H1 (cell line): ENCODE measurements around the gene BTRC. TPM values are rescaled to one million over a fixed set of nuclear protein-coding genes. Genes with fewer than 3 reads are reported as not detected.
"Not testable (repeated sequence)": the region's sequence is repeated elsewhere in the genome, so short reads cannot be mapped to it uniquely, and the experiment has no call there.

Experiments used
- CTCF ChIA-PET: fragments of 300-600 bp; sonication (Branson Sonifier 250); formaldehyde crosslinking; loops from one replicate; lab custom pipeline; 2021; ENCODE audit not compliant: partially characterized antibody; lab: Charles Lee
- POLR2A ChIA-PET: fragments of 300-600 bp; sonication (Branson Sonifier 250); formaldehyde crosslinking; loops from one replicate; lab custom pipeline; 2021; ENCODE audit warnings: inconsistent platforms; ENCODE audit not compliant: partially characterized antibody; lab: Charles Lee
- DNase-seq, 2 experiments: peaks; one replicate each; pipeline versions ENCODE4 v3.0.0 to v3.0.0-alpha.2; 2010 to 2022; ENCODE audit warnings: low spot score in 2 of 2, low read depth in 1 of 2, mixed read lengths in 1 of 2
- FAIRE-seq: peaks from 2 replicates; lab custom pipeline; 2011; peaks lifted over from hg19 to GRCh38; lab: Jason Lieb, UNC
- H2AFZ ChIP-seq: 2 replicates; pipeline ENCODE4 v1.8.1; 2012; ENCODE audit warnings: low read length, inconsistent platforms
- H2AK5ac ChIP-seq: 2 replicates; pipeline ENCODE4 v1.6.1; 2013; ENCODE audit warnings: low read depth, low read length
- H2BK120ac ChIP-seq: replicated peaks from 2 replicates; pipeline ENCODE3; 2013; ENCODE audit warnings: low read depth, low read length, inconsistent platforms
- H2BK12ac ChIP-seq: 2 replicates; pipeline ENCODE4 v1.6.1; 2013; ENCODE audit warnings: low read depth, low read length
- H2BK15ac ChIP-seq: 2 replicates; pipeline ENCODE4 v1.6.1; 2013; ENCODE audit warnings: low read length
- H2BK20ac ChIP-seq: 2 replicates; pipeline ENCODE4 v1.6.1; 2013; ENCODE audit warnings: low read length
- H2BK5ac ChIP-seq: 2 replicates; pipeline ENCODE4 v1.6.1; 2013; ENCODE audit warnings: low read depth, low read length
- H3K14ac ChIP-seq: 2 replicates; pipeline ENCODE4 v1.6.1; 2013; ENCODE audit warnings: inconsistent platforms; ENCODE audit not compliant: insufficient read length
- H3K18ac ChIP-seq: 2 replicates; pipeline ENCODE4 v1.6.1; 2013; ENCODE audit warnings: low read length; ENCODE audit errors: extremely low read depth
- H3K23ac ChIP-seq: 2 replicates; pipeline ENCODE4 v1.6.1; 2013; ENCODE audit warnings: inconsistent platforms; ENCODE audit not compliant: insufficient read length
- H3K23me2 ChIP-seq: 2 replicates; pipeline ENCODE4 v1.6.1; 2013; ENCODE audit warnings: low read depth, low read length
- H3K27ac ChIP-seq: 2 replicates; pipeline ENCODE4 v1.6.1; 2011; ENCODE audit warnings: low read depth, low read length, inconsistent platforms
- H3K27me3 ChIP-seq, 4 experiments: replicated peaks in 1 of 4; 1 replicate in 1 of 4; 2 replicates in 3 of 4; pipeline versions ENCODE4 v1.6.1 to v1.8.1; 2011 to 2013; ENCODE audit warnings: low read length in 3 of 4, mild to moderate bottlenecking in 3 of 4, inconsistent platforms in 2 of 4, mixed read lengths in 2 of 4, moderate library complexity in 1 of 4; ENCODE audit not compliant: control insufficient read depth in 3 of 4, insufficient read depth in 3 of 4; ENCODE audit errors: extremely low read depth in 1 of 4
- H3K36me3 ChIP-seq, 4 experiments: 2 replicates each; pipeline versions ENCODE4 v1.6.1 to v1.8.1; 2011 to 2013; ENCODE audit warnings: mild to moderate bottlenecking in 4 of 4, low read length in 3 of 4, moderate library complexity in 2 of 4, control low read depth in 1 of 4, inconsistent platforms in 1 of 4; ENCODE audit not compliant: insufficient read depth in 4 of 4, control insufficient read depth in 2 of 4
- H3K4ac ChIP-seq: replicated peaks from 2 replicates; pipeline ENCODE3; 2013; ENCODE audit warnings: low read length, low read depth, mixed read lengths, inconsistent platforms; ENCODE audit not compliant: insufficient read length
- H3K4me1 ChIP-seq, 4 experiments: replicated peaks in 1 of 4; 1 replicate in 1 of 4; 2 replicates in 3 of 4; pipeline versions ENCODE4 v1.6.1 to v1.8.1; 2011 to 2013; ENCODE audit warnings: low read length in 3 of 4, inconsistent platforms in 2 of 4, mixed read lengths in 1 of 4; ENCODE audit not compliant: insufficient read depth in 4 of 4, control insufficient read depth in 3 of 4
- H3K4me2 ChIP-seq, 2 experiments: 2 replicates each; pipeline versions ENCODE4 v1.6.1 to v1.8.1; 2011 to 2013; ENCODE audit warnings: low read depth in 2 of 2, low read length in 2 of 2, control low read depth in 1 of 2, inconsistent platforms in 1 of 2, mild to moderate bottlenecking in 1 of 2; ENCODE audit not compliant: insufficient read depth in 1 of 2
- H3K4me3 ChIP-seq, 4 experiments: fragments of 200-600, 300-600 bp in 1 of 4; sonication (generic), shearing (Covaris generic), sonication (Bioruptor Twin) in 1 of 4; 2 replicates each; pipeline versions ENCODE4 v1.5.1 to v1.8.1; 2011 to 2016; ENCODE audit warnings: low read length in 4 of 4, low read depth in 3 of 4, control low read depth in 2 of 4, inconsistent platforms in 2 of 4, mild to moderate bottlenecking in 2 of 4, mixed read lengths in 1 of 4, moderate library complexity in 1 of 4; ENCODE audit not compliant: insufficient read depth in 2 of 4; ENCODE audit errors: extremely low read depth in 1 of 4
- H3K56ac ChIP-seq: replicated peaks from 2 replicates; pipeline ENCODE3; 2013; ENCODE audit warnings: low read depth, mild to moderate bottlenecking, mixed read lengths, low read length, inconsistent platforms; ENCODE audit not compliant: insufficient read length
- H3K79me1 ChIP-seq: 2 replicates; pipeline ENCODE4 v1.6.1; 2013; ENCODE audit warnings: low read depth, low read length, control low read depth
- H3K79me2 ChIP-seq, 2 experiments: 2 replicates each; pipeline versions ENCODE4 v1.6.1 to v1.8.1; 2012 to 2013; ENCODE audit warnings: low read length in 2 of 2, mild to moderate bottlenecking in 2 of 2, inconsistent platforms in 1 of 2; ENCODE audit not compliant: insufficient read depth in 2 of 2, control insufficient read depth in 1 of 2
- H3K9ac ChIP-seq, 4 experiments: replicated peaks in 1 of 4; 1 replicate in 1 of 4; 2 replicates in 3 of 4; pipeline versions ENCODE4 v1.6.1 to v1.8.1; 2011 to 2013; ENCODE audit warnings: low read depth in 3 of 4, low read length in 3 of 4, control low read depth in 2 of 4, mild to moderate bottlenecking in 2 of 4, moderate library complexity in 2 of 4, inconsistent platforms in 1 of 4; ENCODE audit errors: extremely low read depth in 1 of 4
- H3K9me3 ChIP-seq, 2 experiments: 2 replicates each; pipeline versions ENCODE4 v1.6.1 to v1.8.1; 2012 to 2013; ENCODE audit warnings: mild to moderate bottlenecking in 2 of 2, moderate library complexity in 2 of 2, control low read depth in 1 of 2, inconsistent platforms in 1 of 2, low read depth in 1 of 2, low read length in 1 of 2, mixed read lengths in 1 of 2; ENCODE audit not compliant: insufficient read depth in 2 of 2
- H4K20me1 ChIP-seq, 2 experiments: replicated peaks in 1 of 2; 2 replicates each; pipeline versions ENCODE3 to v1.8.1; 2011 to 2013; ENCODE audit warnings: inconsistent platforms in 2 of 2, low read length in 2 of 2, mild to moderate bottlenecking in 1 of 2; ENCODE audit not compliant: insufficient read depth in 2 of 2, control insufficient read depth in 1 of 2
- H4K5ac ChIP-seq: 2 replicates; pipeline ENCODE4 v1.6.1; 2013; ENCODE audit warnings: low read length, low read depth, mixed read lengths, inconsistent platforms; ENCODE audit not compliant: insufficient read length
- H4K8ac ChIP-seq: 2 replicates; pipeline ENCODE4 v1.8.0; 2013; ENCODE audit warnings: mild to moderate bottlenecking, moderate library complexity, low read length, inconsistent platforms; ENCODE audit not compliant: insufficient read depth; ENCODE audit errors: extremely low read depth
- H4K91ac ChIP-seq: replicated peaks from 2 replicates; pipeline ENCODE3; 2013; ENCODE audit warnings: low read length, mixed read lengths, inconsistent platforms; ENCODE audit not compliant: insufficient read length
- WGBS, 2 experiments: shearing (Covaris generic) in 1 of 2; methylation state at CpG; one replicate each; pipeline versions ENCODE4 v1.1.6 to v1.1.7; 2013 to 2015; ENCODE audit warnings: low lambda C conversion rate in 2 of 2, mixed read lengths in 2 of 2, inconsistent platforms in 1 of 2, low coverage in 1 of 2, missing lambda C conversion rate in 1 of 2; ENCODE audit not compliant: insufficient replicate concordance in 2 of 2, insufficient coverage in 1 of 2, insufficient read length in 1 of 2; ENCODE audit errors: extremely low coverage in 1 of 2, missing lambda C conversion rate in 1 of 2; 5-methylcytosine and 5-hydroxymethylcytosine counted together
- polyA plus RNA-seq, 7 experiments: library from polyadenylated mRNA; depleted of rRNA in 3 of 7; stranded (reverse) in 5 of 7; unstranded in 2 of 7; fragments of >200 nt in 5 of 7; fragments of 200-250 nt in 2 of 7; gene quantifications; 1 replicate in 5 of 7; 2 replicates in 1 of 7; 4 replicates in 1 of 7; pipeline versions ENCODE4 v1.2.1 to v1.2.3, GENCODE V29; 2011 to 2013; ENCODE audit warnings: missing spikeins in 2 of 7, mixed read lengths in 2 of 7
- total RNA-seq: library from RNA; stranded (reverse); fragmentation: NEBNext Ultra II Directional; extraction: Animal tissue kit (Norgen Biotek cat#: 25700); gene quantifications from 2 replicates; pipeline ENCODE4 v1.2.1, GENCODE V29; 2021

Gene BTRC
- total and polyA plus RNA-seq, 2 of the 8 experiments (the other 6 are each of a cell fraction or from before 2014, with no cell fraction given): 9.9 to 24.7 TPM

DNA sequence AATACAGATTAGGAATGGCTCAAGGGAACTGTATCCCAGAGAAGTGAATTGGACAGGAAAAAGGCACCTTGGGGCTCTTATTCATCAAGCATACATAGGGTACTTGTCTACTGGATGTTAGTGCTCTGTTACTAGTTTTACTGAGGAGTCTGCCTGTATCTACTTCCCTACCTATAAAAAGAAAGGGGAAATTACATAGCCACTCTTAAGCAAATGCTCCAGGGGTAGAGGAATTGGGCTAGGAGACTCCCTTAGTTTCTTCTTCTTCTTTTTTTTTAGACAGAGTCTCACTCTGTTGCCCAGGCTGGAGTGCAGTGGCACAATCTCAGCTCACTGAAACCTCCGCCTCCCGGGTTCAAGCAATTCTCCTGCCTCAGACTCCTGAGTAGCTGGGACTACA lies 239.4 kb downstream of the BTRC start:
- CTCF ChIA-PET: interaction anchor here (0.6 to 17.3 kb wide), 6 partner anchors 9 to 562 kb away, joined by 3 to 246 read pairs (median 4); partner anchors contain the start of genes NPM3, PDZD7 and SFXN3
- H3K79me2 ChIP-seq, H3K27ac ChIP-seq, H3K4me1 ChIP-seq, H4K91ac ChIP-seq, H3K56ac ChIP-seq, H3K36me3 ChIP-seq, H3K23me2 ChIP-seq, H2BK5ac ChIP-seq, H3K27me3 ChIP-seq, H2AK5ac ChIP-seq, DNase-seq, H2BK15ac ChIP-seq, H4K8ac ChIP-seq, H4K5ac ChIP-seq, H4K20me1 ChIP-seq, H2BK120ac ChIP-seq, H3K18ac ChIP-seq, H3K9me3 ChIP-seq, H3K4me3 ChIP-seq, H3K14ac ChIP-seq, H3K23ac ChIP-seq, H2AFZ ChIP-seq, H3K9ac ChIP-seq, H2BK12ac ChIP-seq, H3K4me2 ChIP-seq, FAIRE-seq, H2BK20ac ChIP-seq, POLR2A ChIA-PET, H3K79me1 ChIP-seq, H3K4ac ChIP-seq: not testable (repeated sequence)
- 94% methylated on average over 2 of the region's 2 CpGs; no CpG with 5 or more reads in 1 of the 2 experiments for WGBS, 2 experiments
